ENCODE results near the gene NMRAL1.

The NMRAL1 gene

DNA sequence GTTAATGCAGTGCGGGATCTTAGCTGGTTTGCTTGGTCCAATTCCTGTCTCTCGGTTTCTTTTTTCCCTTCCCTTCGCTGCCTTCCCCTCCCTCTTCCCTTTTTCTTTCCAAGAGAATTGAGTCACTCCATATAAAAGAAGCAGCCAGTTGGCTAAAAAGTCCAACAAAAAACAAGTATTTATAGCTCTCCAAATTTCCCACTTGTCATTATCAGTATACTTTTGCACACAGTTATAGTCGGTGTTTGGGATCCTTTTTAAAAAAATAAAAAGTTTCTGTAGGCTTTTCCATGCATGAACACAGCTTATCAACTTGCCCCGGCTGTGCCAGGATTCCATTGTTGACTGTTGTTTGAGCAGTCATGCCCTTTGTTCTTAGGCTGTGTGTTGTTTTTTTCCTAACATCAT is 26.6 kb upstream of the NMRAL1 start:
- no peak for DNase-seq

DNA sequence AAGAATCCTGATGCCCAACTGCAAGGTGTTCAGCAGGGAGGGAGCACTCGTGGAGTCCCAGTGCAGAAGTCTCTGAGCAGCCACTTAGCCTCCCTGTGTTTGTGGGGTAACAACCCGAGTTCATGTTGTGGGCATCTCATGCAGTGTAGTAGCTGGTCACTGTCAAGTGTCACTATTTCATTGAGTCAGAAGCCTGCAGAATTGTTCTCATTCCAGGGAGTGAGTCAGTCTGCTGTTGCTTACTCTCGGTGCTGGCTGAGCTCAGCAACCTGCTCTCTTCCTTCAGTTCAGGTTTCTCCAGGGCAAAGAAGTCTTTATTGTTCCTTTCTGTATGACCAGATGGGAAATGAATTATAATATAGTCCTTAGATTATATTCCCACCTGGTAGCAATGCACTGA is 25.8 kb upstream of the NMRAL1 start:
- no peak for DNase-seq

DNA sequence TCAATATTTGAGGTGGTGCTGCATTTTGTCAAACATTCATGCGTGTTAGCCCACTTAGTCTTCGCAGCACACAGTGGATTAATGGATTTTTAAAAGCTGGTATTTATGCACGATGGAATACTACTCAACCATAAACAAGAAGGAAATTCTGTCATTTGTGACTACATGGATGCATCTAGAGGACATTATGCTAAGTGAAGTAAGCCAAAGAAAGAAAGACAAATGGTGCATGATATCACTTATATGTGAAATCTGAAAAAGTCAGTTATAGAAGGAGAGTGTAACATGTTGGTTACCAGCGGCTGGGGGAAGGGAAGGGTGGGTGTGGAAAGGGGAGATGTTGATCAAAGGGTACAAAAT is 24.8 kb upstream of the NMRAL1 start:
- no peak for DNase-seq

DNA sequence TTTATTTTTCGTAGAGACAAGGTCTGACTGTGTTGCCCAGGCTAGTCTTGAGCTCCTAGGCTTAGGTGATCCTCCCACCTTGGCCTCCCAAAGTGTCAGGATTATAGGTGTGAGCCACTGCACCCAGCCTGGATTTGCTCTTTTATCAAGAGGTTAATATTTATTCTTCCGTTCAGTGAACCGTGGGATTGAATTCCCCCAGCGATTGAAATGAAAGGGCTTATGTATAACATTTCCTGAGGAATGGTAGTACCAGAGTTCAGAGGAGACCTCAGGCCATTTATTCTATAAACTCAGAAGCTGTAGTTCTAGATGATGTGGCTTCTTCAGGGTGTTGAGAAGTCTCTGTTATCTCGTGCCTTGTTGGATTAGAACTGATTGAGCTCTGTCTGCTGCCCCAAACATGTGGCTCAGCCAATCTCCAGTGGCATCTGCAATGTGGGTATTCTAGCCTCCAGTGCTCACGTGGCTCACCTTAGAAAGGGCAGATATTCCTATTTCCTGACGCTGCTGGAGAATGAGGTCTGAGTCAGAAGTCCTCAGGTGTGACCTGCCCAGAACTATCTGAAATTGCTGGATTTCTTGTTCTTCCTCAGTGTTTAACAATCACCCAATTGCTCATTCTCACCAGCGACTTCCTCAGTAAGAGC is 24.2 kb upstream of the NMRAL1 start:
- DNase-seq = no peak

DNA sequence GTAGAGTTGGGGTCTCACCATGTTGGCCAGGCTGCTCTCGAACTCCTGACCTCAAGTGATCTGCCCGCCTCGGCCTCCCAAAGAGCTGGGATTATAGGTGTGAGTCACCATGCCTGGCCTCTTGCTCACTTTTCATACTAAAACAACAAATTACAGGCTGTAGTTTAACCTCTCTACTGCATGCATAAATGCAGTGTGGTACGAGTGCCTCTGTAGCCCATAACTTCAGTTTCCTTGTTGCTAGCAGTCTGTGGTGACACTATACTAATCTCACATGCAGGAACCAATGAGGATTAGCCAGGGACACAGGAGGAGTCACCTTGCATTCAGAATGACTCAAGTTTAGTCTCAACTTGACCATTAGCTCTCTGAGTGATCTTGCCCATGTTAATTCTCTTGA is 21.9 kb upstream of the NMRAL1 start:
- no peak for DNase-seq

DNA sequence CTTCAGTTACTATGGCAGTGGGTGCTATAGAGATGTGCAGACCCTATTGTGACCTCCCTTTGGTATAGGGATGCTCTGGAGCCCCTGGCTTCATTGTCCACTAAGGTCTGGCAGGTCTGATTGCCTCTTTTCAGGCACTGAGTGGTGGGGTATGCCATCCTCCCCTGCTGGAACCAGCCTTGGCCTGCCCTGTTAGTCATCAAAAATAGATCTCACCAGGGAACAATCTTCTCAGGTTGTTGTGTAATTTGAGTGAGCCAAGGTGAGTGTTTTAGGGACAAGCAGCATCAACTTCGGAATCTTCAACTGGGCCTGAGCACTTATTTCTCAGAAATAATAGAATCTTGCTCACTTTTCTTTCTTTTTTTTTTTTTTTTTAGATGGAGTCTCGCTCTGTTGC is 21.3 kb upstream of the NMRAL1 start:
- DNase-seq = no peak

DNA sequence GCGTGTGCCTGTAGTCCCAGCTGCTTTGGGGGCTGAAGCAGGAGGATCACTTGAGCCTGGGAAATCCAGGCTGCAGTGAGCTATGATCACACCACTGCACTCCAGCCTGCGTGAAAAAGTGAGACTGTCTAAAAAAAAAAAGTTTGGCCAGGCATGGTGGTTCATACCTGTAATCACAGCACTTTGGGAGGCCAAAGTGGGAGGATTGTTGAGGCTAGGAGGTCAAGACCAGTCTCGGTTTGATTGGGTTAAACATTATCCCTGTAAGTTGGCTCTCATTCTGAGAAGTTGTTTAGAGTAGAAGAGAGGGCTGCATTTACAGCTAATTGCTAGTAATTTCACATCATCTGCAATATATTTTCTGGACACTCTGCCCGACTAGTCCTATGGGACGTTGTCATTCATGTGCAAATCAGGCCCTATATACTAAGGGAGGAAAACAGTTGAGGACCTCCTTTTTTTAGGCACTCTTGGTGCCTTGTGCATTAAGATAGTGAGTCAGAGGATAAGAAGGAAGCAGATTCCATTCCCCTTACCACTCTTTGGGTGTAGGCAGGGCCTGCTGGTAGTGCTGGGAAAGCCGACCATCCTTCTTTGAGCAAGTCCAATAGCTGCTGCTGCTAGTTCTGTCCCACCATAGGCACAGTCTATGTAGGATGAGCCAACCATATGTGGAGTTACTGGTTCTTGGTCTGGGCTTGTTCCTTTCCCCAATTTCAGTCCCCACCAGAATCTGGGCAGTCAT is 20.5 kb upstream of the NMRAL1 start:
- DNase-seq = no peak

DNA sequence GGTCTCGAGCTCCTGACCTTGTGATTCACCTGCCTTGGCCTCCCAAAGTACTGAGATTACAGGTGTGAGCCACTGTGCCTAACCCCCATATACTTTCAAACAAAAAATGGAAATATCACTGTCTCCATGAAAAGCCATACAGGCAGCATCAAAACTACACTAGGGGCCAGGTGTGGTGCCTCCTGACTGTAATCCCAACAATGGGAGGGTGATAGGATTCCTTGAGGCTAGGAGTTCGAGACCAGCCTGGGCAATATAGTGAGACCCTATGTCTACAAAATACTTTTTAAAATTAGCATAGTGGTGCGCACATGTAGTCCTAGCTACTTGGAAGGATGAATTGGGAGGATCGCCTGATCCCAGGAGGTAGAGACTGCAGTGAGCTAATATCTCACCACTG is 17.5 kb upstream of the NMRAL1 start:
- DNase-seq = no peak

DNA sequence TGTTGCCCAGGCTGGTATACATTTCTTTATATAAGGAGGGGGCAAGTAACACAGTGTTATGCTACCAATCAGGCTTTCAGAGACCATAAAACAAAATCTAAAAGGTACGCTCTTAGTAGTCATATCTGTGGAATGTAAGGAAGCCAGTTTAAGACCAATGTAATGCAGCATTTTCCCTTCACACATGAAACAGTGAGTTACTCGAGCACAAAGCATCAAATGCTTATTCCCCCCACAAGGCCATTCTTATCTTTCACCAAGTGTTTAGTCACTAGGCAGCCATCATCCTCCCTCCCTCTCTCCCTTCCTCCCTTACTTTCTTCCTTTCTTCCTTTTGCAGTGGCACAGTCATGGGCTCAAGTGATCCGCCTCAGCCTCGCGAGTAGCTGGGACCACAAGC is 14.6 kb upstream of the NMRAL1 start:
- DNase-seq = no peak

DNA sequence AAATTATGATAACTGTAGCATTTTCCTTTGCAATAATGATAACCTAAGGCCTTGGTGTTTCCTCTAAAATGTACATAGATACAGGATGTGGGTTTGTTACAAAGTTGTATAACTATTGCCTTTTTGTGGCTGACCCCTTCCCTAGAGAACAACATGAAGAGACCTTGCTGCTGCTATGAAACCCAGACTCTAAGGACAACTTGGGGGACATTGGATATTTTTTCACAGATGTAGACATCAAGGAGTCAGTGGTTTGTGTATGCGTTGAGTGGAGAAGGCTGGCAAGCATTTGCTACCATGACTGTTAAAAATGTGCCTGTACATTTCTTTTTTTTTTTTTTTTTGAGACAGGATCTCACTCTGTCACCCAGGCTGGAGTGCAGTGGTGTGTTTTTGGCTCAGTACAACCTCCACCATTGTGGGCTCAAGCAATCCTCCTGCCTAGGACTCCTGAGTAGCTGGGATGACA is 14.1 kb upstream of the NMRAL1 start:
- DNase-seq = no peak

DNA sequence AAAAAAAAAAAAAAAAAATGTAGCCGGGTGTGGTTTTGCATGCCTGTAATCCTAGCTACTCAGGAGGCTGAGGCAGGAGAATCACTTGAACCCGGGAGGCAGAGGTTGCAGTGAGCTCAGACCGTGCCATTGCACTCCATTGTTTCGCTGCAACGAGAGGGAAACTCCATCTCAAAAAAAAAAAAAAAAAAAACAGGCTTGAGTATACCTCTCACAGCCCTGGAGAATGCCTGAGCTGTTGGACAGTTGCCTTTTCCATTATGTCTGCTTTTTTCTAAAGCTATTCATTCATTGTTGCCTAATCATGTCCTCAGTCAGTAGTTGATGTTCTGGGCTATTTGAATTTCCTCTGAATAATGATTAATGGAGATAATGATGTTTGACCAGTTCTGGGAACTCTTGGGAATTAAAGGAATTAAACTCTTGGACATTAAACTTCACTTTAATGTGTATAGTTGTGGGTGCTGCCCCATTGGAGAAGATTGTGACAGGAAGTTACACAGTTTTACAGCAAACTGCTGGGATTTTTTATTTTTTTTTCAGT is 13.6 kb upstream of the NMRAL1 start:
- no peak for DNase-seq

DNA sequence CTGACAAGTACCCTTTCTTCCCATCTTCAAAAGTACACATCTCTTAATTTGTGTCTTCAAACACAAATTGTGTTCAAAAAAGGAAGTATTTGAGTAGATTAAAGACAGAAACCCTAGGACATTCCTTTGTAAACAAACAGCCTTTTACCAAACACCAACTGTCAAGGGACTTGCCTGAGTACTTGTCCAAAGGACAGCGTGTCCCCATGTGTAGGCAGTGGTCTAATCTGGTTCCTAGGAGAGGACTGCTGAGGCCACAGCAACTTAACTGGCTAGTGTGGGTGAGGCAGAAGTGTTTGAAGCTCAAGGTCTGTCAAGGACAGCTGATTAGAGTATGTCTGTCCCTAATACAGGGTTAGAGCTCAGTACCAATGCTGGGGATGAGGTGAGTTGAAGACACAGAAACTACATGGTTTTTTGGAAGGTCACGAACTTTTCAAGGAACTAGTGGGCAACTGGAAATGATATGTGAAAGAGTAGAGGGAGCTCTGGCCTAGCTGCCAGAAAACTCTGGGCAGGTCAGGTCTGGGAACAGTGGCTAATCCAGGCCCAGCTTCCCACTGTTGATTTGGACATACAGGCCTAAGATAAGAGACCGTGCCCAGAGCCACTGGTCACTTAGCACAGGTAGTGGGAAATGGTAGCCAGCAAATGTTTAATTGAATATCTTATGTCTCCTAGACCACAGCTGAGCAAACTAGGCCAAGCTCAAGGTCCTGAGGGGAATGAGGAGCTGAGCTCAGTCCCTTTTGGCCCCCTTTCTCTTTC is 11.9 kb upstream of the NMRAL1 start:
- no peak for DNase-seq

DNA sequence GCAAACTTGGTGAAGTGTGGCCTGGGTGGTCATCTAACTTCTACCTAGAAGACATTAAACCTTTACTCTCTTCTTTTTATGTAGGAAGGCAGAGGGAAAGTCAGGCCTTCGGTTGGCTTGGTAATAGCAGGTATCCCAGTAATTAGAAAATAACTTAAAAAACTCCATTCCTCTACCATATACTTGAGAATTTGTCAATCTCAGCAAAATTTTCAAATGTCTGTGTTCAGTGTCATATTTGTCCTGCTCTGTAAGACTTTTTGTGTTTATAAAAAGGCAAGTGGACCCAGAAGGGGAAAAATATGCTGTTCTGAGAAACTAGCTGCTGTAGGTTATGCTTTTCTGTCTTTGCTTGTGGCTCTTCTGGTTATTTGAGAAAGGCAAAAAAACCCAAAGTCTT is 7.5 kb upstream of the NMRAL1 start:
- no peak for DNase-seq

DNA sequence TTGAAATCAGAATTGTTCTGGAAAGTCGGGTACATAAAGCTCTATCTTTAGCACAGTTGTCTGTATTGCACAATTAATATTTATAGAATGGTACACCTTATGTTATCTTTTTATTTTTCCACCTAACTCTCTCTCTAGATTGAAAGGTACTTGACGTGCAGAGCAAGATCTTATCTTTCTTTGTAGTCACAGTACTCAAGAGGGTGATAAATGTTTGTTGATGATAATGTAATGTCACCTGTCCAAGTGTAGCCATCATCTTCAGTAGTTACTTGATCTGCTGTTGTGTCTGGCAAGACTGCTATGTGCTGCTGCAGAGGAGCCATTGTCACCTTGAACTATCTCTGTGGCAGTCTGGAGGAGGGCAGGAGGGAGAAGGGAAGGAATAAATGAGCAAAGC is 7.1 kb upstream of the NMRAL1 start:
- DNase-seq = no peak

DNA sequence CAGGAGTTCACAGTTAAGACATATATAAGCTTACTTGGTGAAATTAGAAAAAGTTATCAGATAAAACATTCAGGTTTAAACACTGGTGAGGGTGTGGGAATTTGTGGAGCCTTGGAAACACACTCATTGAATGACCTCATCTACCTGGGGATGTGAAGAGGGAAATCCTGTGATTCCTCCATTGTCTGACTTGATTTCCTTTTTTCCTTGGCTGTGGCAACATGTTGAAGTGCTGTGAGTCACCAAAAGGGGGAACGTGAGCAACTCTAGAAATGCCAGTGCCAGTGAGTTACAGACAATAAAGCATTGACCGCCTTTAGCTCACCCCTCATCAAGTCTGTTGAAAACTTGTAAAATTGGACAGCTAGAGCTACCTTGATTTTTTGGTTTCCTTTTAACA is 3.5 kb upstream of the NMRAL1 start:
- no peak for DNase-seq

DNA sequence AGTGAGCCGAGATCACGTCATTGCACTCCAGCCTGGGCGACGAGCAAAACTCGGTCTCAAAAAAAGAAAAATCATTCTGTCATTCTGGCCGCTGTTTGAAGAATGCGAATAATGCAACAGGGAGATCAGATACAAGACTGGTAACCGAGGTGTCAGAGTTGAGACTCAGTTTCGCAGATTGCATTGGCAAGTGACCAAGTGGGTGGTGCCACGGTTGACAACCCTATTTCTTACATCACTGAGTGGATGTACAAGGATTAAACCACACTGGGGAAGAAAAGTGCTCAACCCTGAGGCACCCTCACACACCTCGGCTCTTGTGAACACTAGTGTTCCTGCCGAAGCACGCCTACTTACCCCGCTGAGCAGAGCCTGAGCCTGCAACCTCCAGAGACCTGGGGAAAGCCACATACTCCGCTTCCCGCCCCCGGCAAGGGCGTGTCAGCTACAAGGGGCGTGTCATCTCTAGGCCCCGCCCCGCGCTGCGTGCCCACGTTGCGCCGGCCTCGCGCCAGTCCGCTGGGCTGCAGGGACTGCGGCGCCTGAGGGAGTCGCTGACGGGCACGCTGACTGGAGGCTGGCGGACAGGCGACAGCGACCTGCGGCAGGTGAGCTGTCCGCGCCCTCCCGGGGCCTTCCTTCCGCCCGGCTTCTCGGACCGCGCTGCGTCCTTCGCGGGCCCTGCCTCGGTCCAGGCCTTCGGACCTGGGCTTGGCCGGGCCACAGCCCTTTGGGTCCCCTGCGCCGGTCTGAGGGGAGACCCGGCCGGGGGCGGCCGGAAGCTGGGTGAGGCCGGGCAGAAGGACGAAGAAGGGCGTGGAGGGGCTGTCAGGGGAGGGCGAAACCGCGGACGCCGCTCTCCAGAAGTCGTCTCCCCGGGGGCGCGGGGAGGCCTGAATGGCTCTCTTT is 1.7 kb upstream of the NMRAL1 start, which contains the start of gene HMOX2:
Gene HMOX2, plus strand, starts transcription at position 519 of the 909 bp plus-strand sequence. CDS start 29,127 bp downstream, outside the sequence.
- DNase-seq = peak; percentile 60

DNA sequence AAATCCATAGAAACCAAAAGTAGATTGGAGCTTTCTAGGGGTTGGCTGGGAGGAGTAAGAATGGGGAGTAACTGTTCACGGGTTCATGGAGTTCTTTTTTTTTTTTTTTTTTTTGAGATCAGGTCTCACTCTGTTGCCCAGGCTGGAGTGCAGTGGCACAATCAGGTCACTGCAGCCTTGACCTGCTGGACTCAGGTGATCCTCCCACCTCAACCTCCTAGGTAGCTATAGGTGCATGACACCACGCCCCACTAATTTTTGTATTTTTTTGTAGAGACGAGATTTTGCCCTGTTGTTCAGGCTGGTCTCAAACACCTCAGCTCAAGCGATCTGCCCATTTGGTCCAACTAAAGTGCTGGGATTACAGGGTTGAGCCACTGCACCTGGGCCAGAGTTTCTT is 1.5 kb downstream of the NMRAL1 start:
- no peak for DNase-seq

DNA sequence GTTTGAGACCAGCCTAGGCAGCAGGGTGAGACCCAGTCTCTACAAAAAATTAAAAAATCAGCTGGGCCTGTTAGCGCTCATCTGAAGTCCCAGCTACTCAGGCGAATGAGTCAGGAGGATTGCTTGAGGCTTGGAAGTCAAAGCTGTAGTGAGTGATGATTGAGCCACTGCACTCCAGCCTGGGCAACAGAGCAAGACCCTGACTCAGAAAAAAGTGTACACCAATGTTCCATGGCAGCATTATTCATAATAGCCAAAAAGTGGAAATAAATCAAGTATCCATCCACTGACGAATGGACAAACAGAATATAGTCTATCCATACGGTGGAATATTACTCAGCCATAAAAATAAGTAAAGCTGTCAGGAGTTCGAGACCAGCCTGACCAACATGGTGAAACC is 2.6 kb downstream of the NMRAL1 start:
- DNase-seq = no peak

DNA sequence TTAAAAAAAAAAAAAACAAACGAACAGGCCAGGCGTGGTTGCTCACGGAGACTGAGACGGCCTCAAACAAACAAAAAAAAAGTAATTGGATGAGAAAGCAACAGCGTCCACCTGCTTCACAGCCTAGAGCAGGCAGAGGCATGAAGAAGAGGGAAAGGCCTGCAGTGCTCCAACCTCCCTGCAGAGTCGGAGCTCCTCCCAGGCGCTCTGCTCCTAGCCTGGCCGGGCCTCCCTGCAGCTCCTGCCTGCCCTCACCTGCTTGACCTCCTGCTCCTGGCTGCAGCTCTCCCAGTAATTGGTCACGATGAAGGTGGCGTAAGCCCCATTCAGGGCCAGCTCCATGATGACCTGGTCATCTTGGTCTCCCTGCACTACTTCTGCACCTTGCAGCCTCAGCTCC is 5.5 kb downstream of the NMRAL1 start:
- no peak for DNase-seq

DNA sequence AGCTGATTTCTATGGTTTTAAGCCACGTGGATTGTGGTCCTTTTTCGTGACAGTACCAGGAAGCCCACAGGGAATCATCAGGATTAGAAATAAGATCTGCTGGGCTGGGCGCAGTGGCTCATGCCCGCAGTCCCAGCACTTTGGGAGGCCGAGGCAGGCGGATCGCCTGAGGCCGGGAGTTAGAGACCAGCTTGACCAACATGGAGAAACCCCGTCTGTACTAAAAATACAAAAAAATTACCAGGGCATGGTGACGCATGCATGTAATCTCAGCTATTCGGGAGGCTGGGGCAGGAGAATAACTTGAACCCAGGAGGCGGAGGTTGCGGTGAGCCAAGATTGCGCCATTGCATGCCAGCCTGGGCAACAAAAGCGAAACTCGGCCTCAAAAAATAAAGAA is 6.5 kb downstream of the NMRAL1 start:
- no peak for DNase-seq

DNA sequence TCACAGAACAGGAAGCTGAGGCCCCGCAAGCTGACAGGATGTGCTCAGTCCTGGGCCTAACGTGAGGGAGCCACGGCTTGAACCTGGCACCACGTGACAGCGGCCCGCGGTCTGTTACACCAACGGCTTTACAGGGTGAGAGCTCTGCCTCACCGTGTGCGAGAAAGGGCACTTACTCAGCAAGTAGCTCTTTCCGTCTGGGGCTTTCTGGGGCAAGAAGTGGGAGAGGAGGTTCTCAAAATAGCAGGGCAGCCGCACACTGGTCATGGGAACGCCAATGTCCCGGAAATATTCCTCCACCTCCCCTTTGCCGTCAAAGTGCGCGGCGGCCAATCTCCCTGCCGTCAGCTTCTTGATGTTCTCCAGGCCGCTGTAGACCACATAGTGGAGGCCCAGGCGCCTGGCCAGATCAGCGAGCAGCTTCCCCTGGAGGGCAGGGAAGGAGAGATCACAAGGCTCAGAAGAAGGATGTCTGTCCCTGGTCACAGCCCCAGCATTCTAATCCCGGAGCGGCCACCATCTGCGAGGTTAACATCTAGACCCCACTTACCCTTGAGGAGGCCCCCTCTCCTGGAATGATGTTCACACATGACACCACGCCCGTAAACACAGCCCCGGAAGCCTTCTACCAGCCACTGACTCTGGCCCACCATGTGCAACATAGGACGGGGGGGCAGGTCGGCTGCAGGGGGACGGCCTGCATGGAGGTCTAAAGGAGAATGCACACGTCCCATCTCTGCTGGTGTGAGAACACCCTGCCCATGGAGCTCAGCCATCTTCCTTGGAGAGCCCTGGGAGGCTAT is 8.2 kb downstream of the NMRAL1 start:
- no peak for DNase-seq
